CD4-positive, alpha-beta T cell treated with Interferon gamma for 1 hour (primary cell): ENCODE data around the gene GUCA1A.
"Not testable (repeated sequence)": the region's sequence is repeated elsewhere in the genome, so short reads cannot be mapped to it uniquely, and the experiment has no call there.

Experiments
- DNase-seq: peaks from one replicate; pipeline ENCODE4 v3.0.0-alpha.2; 2020

GUCA1A gene

GRCh38 chr6:42211726-42212125 lies 38.6 kb downstream of the GUCA1A start:
- DNase-seq = no peak

- DNase-seq = no peak
Measured at GRCh38 chr6:42212442-42212841, 39.3 kb downstream of the GUCA1A start.

DNA sequence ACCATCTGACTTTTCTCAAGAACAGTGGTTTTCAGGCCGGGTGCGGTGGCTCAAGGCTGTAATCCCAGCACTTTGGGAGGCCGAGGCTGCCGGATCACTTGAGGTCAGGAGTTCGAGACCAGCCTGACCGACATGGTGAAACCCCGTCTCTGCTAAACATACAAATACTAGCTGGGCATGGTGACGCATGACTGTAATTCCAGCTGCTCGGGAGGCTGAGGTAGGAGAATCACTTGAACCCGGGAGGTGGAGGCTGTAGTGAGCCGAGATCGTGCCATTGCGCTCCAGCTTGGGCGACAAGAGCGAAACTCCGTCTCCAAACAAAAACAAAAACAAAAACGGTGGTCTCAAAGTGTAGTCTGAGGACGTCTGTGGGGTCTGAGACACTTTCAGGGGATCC lies 43.3 kb downstream of the GUCA1A start:
- not testable (repeated sequence) for DNase-seq

DNA sequence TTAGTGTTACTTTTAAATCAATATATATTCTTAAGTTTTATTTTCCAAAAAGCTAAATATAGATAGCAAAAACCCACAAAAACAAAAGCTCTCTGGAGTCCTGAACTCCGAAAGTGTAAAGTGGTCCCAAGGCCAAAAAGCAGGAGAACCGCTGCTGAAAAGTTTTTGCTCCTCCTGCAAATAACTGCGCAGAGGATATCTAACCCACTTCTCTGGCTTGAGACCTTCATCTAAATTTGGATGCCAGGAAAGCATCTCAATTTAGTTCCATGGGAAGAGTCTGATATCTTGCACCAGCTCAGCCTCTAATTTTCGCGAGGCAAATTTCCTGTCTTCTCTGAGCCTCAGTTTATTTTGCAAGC lies 44.0 kb downstream of the GUCA1A start:
- no peak for DNase-seq

DNA sequence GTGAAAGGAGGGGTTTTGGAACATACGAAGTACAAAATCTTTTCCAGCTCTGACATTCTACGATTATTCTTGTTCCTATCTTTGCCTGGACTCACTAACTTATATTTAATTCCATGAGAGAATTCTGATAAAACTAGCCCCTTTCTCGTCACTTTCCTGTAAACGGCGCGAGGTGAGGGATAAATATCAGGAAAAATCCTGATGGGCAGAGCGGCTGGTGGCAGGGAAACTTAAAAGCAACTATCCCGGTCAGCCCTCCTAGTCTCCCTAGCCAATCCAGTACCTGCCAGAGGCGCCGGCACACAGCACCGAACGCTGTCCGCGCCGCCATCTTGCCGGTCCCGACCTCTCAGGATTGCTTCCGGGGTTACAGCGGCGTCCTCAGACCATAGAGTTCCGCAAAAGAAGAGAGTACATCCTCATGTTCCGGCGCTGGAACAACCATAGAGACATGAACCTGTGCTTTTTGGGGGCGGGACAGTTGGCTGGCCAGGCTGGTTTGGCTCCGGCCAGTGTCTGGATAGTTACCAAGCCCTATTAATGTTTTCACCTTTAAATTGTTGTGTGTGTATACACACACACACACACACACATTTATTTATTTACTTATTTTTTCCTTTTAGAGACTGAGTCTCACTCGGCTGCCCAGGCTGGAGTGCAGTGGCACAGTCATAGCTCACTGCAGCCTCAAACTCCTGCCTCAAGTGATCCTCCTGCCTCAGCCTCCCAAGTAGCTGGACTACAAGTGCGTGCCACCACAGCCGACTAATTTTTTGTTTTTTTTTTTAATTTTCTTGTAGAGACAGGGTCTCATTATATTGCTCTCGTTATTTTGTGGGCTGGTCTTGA lies 44.6 kb downstream of the GUCA1A start, which contains the start of gene MRPS10:
Gene MRPS10, minus strand, starts transcription at position 343 of the 849 bp plus-strand sequence. Its CDS starts 12 bp downstream, at position 331.
- peak; percentile 91 for DNase-seq

DNA sequence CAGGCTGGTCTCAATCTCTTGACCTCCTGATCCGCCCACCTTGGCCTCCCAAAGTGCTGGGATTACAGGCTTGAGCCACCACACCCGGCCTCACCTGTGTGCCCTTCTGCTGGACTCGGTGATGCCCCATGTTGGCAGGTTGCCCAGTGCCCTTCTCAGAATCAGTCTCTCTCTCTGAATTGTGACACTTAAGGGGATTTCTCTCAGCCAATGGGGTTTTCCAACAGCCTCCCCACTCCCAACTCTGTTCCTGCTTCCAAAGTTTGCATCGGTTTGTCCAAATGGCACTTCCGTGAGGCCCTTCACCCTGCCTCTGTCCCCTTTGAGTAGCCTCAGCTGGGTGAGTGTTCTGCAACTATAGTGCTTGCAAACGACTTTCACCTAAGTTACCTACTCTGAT lies 47.6 kb downstream of the GUCA1A start:
- no peak for DNase-seq

DNA sequence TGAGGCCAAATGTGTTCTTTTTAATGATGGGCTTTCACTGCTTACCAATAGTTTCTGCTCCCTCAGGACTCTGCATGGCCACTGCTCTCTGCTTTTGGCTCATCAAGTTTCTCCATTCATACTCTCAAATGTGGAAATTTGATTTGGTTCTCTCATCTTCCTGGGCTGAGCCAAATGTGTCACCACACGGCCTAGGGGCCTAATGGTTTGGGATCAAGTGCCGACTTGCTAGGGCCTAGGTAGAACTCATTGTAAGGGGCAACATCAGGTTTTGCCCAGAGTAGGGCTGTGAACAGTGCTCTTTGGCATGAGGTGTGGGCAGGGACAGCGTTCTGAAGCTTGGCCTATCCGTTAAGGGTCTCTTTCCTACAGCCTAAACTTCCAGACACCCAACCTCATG lies 48.4 kb downstream of the GUCA1A start:
- no peak for DNase-seq

DNA sequence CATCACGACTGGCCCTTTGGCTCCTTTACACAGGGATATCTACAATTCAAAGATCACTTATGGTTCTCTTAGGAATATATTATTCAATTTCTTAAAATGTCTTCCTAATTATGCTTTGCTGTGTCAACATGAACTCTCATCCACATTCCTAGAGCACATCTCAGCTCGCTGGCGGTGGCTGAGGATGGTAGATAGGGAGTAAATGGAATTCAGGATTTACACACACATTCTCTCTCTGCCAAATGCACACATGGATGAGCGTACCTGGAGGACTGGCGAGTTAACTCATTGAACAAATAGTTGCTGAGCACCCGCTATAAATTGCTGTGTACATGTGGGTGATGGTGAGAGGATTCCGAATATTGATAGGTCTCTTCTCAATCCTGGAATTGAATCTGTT lies 49.3 kb downstream of the GUCA1A start:
- DNase-seq = no peak

DNA sequence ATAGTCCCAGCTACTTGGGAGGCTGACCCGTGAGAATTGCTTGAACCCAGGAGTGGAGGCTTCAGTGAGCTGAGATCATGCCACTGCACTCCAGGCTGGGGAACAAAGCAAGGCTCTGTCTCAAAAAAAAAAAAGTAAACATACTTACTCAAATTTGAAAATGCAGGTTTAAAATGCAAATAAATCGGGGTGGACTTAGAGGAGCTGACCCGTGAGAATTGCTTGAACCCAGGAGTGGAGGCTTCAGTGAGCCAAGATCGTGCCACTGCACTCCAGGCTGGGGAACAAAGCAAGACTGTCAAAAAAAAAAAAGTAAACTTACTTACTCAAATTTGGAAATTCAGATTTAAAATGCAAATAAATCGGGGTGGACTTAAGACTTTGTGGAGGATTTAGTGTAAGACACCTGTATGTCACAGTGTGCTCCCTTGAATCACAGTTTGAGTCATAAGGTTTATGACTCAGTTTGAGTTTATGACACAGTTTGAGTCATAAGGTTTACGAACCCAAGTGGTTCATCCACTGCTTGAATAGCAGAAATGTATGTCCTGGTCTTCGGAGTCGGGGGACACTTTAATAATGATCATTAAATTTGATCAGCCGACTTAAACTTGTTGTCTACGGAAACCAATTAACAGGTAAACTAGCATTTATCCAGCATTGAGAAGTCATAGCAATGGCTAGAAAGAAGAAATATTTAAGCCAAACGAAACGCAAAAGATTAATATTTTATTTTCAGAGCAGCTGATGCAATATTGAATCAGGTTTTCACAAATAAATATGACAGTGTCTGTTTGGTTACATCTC lies 51.3 kb downstream of the GUCA1A start:
- DNase-seq = no peak

DNA sequence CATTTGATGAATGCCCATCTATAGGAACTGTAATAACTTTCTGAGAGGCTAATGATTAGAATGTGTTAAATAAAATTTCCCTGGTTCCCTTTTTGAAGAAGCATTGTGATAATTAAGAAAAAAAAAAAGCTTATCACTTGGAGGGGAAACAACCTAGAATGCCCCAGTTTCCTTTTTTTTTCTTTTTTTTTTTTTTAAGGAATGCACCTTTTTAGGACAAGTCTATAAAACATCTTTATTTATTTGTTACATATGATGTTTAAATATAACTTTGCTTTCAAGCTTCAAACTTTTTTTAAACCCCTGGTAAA lies 51.8 kb downstream of the GUCA1A start:
- DNase-seq = no peak

- DNase-seq = no peak
Measured at GRCh38 chr6:42225419-42225818, 52.3 kb downstream of the GUCA1A start.

GRCh38 chr6:42226161-42226611 lies 53.0 kb downstream of the GUCA1A start:
- DNase-seq = no peak

GRCh38 chr6:42226645-42227143 lies 53.5 kb downstream of the GUCA1A start:
- DNase-seq = no peak

DNA sequence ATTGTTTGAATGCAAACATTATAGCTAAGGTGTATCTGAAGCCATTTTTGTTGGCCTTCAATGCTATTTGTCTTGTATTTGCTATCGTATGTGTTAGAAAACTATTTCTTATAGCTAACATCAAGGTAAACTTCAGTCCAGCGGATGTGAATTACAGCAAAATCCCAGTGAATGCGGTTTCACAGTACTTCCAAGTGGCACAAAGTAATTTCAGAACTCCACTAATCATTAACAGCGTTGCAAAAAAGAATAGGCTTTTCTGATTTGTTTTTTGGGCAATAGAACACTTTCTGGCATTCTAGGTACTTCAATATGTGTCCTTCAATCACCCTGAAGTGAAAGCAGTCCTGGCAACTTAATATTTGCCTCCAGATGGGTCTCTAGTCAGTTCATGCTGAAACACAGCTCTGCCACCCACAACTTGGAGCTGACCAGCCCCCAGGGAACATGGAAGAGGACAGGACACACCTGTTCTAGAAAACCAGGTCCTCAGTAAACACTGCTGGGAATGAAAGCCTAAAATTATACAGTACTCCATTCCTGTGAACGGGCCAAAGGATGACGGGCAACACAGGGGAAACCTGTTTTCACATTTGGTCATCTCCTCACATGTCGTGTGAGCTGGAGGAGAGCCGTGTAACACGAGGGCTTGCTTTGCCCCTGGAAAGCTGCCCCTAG lies 54.1 kb downstream of the GUCA1A start:
- DNase-seq = no peak

GRCh38 chr6:42228305-42228704 lies 55.1 kb downstream of the GUCA1A start:
- DNase-seq = no peak
